MM.1S (cell line): Measurements from ENCODE around the gene RSL1D1.

ENCODE experiments used
- DNase-seq: peaks from one replicate; pipeline ENCODE4 v3.0.0-alpha.2; 2015
- H2AFZ ChIP-seq: fragments of 300-600 bp; sonication (generic); 2 replicates; pipeline ENCODE4 v1.6.0; 2016; ENCODE audit warnings: antibody characterized with exemption, low read length
- H3F3A ChIP-seq: fragments of 300-600 bp; sonication (generic); 2 replicates; pipeline ENCODE4 v1.6.1; 2016; ENCODE audit warnings: mild to moderate bottlenecking, antibody characterized with exemption, low read length, moderate library complexity, mixed read lengths; ENCODE audit not compliant: insufficient read depth
- H3K27ac ChIP-seq: fragments of 300-600 bp; sonication (generic); 2 replicates; pipeline ENCODE4 v1.5.1; 2016; ENCODE audit warnings: mild to moderate bottlenecking, low read length
- H3K27me3 ChIP-seq: fragments of 300-600 bp; sonication (generic); replicated peaks from 2 replicates; pipeline ENCODE4 v1.6.0; 2016; ENCODE audit warnings: low read length; ENCODE audit not compliant: insufficient read depth
- H3K36me3 ChIP-seq: fragments of 300-600 bp; sonication (generic); replicated peaks from 2 replicates; pipeline ENCODE4 v1.6.1; 2016; ENCODE audit warnings: mild to moderate bottlenecking, low read length, mixed read lengths; ENCODE audit not compliant: insufficient read depth
- H3K4me1 ChIP-seq: fragments of 300-600 bp; sonication (generic); 2 replicates; pipeline ENCODE4 v1.6.1; 2016; ENCODE audit warnings: low read length, mixed read lengths
- H3K4me2 ChIP-seq: fragments of 300-600 bp; sonication (generic); 2 replicates; pipeline ENCODE4 v1.6.0; 2016; ENCODE audit warnings: low read depth, low read length
- H3K4me3 ChIP-seq: fragments of 300-600 bp; sonication (generic); 2 replicates; pipeline ENCODE4 v1.5.1; 2016; ENCODE audit warnings: low read length, mixed read lengths
- H3K79me2 ChIP-seq: fragments of 300-600 bp; sonication (generic); 2 replicates; pipeline ENCODE4 v1.6.1; 2016; ENCODE audit warnings: mixed run types, low read length, mixed read lengths
- H3K9ac ChIP-seq: fragments of 300-600 bp; sonication (generic); 2 replicates; pipeline ENCODE4 v1.6.1; 2016; ENCODE audit warnings: low read length, mixed read lengths
- H3K9me2 ChIP-seq: fragments of 300-600 bp; sonication (generic); replicated peaks from 2 replicates; pipeline ENCODE4 v1.6.1; 2016; ENCODE audit warnings: mild to moderate bottlenecking, low read length, mixed read lengths; ENCODE audit not compliant: insufficient read depth
- H3K9me3 ChIP-seq: fragments of 300-600 bp; sonication (generic); replicated peaks from 2 replicates; pipeline ENCODE4 v1.6.1; 2016; ENCODE audit warnings: mild to moderate bottlenecking, low read length, mixed read lengths; ENCODE audit not compliant: insufficient read depth
- H4K20me1 ChIP-seq: fragments of 300-600 bp; sonication (generic); 2 replicates; pipeline ENCODE4 v1.6.1; 2016; ENCODE audit warnings: mild to moderate bottlenecking, low read length, moderate library complexity, mixed read lengths; ENCODE audit not compliant: insufficient read depth
- EZH2 ChIP-seq: fragments of 300-600 bp; sonication (generic); optimal IDR thresholded peaks from 2 replicates; pipeline ENCODE3; 2017; ENCODE audit warnings: low read depth, mild to moderate bottlenecking, antibody characterized with exemption, low read length, mixed read lengths
- EZH2phosphoT487 ChIP-seq: fragments of 300-600 bp; sonication (generic); IDR thresholded peaks from 2 replicates; pipeline ENCODE4 v1.6.1; 2018; ENCODE audit warnings: antibody characterized with exemption, low read length
- TF ChIP-seq, protein P1 (sequence below): fragments of 300-600 bp; sonication (generic); IDR thresholded peaks from 2 replicates; pipeline ENCODE4 v1.5.1; 2016; ENCODE audit warnings: antibody characterized with exemption, low read length, mixed read lengths

Gene RSL1D1

DNA sequence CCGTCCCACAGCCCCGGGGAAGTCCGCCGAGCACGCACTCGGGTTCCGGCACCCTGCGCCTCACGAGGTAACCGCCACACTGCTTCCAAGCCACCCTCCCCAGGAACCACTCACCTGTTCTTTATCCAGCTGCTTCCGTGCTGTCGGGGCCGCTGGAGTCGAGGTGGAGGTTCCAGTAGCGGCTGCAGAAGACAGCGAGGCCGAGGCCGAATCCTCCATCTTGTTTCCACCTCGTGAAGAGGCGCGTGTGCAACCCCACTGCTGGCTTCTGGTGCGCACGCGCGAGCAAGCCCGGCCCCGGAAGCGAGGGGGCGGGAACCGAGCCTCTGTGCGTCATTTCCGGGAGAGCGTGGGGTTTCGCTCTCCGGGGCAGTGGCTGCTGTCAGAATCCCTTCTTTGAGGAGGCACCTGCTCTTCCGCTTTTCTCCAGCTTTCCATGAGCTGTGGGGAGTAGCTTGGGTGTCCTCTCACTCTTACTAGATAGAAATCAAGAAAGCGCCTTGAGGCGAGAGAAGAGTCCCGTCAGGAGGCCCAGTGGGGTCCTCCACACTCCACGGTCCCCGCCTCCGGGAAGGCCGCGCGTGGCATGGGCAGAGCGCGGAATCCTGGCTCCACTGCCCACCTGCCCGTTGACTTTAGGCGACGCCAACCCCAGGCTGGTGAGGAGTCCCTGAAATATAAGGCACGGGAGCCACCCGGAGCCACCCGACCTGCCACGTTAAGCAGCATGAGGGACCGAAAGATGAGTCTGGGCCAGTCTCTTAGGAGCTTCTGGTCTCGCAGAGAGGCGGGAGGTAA is at the start of gene RSL1D1:
Gene RSL1D1 (minus strand): TSS at position 249 of the 798 bp plus-strand sequence. CDS start 30 bp downstream, at position 219.
- Histone ChIP-seq H3K4me1 (peaks cover 8% of the 10 kb centered on the region), H2AFZ (peak within 1 kb of the TSS; percentile 88), H3K36me3 (peaks cover 12% of the 10 kb centered on the region), H3K9ac (peak within 1 kb of the TSS; percentile 94), H3K4me2 (peak within 1 kb of the TSS; percentile 97), H3K27ac (peak within 1 kb of the TSS; percentile 73), H3K27me3 (no peaks in the 10 kb centered on the region), H3K4me3 (peak within 1 kb of the TSS; percentile 84), H3F3A (peaks cover 4% of the 10 kb centered on the region; the same call in 1 of the 2 replicates), H3K79me2 (peaks cover 96% of the 10 kb centered on the region), H3K9me3 (no peaks in the 10 kb centered on the region), H4K20me1 (peaks cover 15% of the 10 kb centered on the region), H3K9me2 (no peaks in the 10 kb centered on the region)
- TF ChIP-seq, protein P1, sequence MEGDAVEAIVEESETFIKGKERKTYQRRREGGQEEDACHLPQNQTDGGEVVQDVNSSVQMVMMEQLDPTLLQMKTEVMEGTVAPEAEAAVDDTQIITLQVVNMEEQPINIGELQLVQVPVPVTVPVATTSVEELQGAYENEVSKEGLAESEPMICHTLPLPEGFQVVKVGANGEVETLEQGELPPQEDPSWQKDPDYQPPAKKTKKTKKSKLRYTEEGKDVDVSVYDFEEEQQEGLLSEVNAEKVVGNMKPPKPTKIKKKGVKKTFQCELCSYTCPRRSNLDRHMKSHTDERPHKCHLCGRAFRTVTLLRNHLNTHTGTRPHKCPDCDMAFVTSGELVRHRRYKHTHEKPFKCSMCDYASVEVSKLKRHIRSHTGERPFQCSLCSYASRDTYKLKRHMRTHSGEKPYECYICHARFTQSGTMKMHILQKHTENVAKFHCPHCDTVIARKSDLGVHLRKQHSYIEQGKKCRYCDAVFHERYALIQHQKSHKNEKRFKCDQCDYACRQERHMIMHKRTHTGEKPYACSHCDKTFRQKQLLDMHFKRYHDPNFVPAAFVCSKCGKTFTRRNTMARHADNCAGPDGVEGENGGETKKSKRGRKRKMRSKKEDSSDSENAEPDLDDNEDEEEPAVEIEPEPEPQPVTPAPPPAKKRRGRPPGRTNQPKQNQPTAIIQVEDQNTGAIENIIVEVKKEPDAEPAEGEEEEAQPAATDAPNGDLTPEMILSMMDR: no peak
- TF ChIP-seq EZH2phosphoT487 (no peak), EZH2 (no peak)
- DNase-seq: peak; percentile 94

DNA sequence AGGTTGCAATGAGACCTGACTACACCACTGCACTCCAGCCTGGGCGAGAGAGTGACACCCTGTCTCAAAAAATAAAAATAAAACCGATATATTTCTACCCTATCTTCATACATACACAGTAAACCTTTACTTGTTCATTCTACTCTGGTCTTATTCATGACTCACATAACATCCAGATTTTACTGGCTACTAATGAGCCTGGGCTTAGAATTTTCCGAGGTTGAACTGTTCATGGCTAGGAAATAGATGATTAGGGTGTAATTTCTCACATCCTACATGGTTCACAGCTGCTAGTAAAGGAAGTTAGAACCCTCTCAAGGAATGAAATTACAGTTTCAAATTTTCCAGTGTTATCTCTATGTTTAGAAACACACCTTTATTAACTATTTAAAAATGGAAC is 49.7 kb upstream of the RSL1D1 start:
- Histone ChIP-seq H3K4me1 (no peaks in the 10 kb centered on the region), H2AFZ (no peak overlapping the region), H3K9me2 (no peaks in the 10 kb centered on the region), H4K20me1 (peaks cover 43% of the 10 kb centered on the region), H3K4me2 (no peak overlapping the region), H3K27ac (no peak overlapping the region), H3K9me3 (no peaks in the 10 kb centered on the region), H3K4me3 (no peak overlapping the region), H3K36me3 (no peaks in the 10 kb centered on the region; the same call in 1 of the 2 replicates), H3K9ac (no peak overlapping the region), H3K27me3 (no peaks in the 10 kb centered on the region), H3F3A (0 out of 2 replicates have a peak, but pooled peaks cover 3% of the 10 kb centered on the region), H3K79me2 (peaks cover 98% of the 10 kb centered on the region)
- TF ChIP-seq, protein P1: no peak
- TF ChIP-seq EZH2 (no peak), EZH2phosphoT487 (no peak)
- no peak for DNase-seq

- Histone ChIP-seq H3K9me2 (no peaks in the 10 kb centered on the region), H3K4me2 (no peak overlapping the region), H2AFZ (no peak overlapping the region), H3K36me3 (peaks cover 7% of the 10 kb centered on the region), H3K79me2 (peaks cover 94% of the 10 kb centered on the region), H3K27me3 (no peaks in the 10 kb centered on the region), H3K4me1 (no peaks in the 10 kb centered on the region), H4K20me1 (peaks cover 34% of the 10 kb centered on the region), H3K9me3 (no peaks in the 10 kb centered on the region), H3F3A (0 out of 2 replicates have a peak, but pooled peaks cover 3% of the 10 kb centered on the region), H3K4me3 (no peak overlapping the region), H3K9ac (no peak overlapping the region), H3K27ac (no peak overlapping the region)
- DNase-seq: no peak
- TF ChIP-seq EZH2phosphoT487 (no peak), EZH2 (no peak)
- TF ChIP-seq, protein P1: no peak
Measured at GRCh38 chr16:11896486-11897176, 45.3 kb upstream of the RSL1D1 start.
